Kasumi-1 (cell line): ENCODE measurements around the gene MCCC1.
A peak's percentile ranks its signal among the peaks of the same experiment; 100 is the strongest.
"Not testable (repeated sequence)": the region's sequence is repeated elsewhere in the genome, so short reads cannot be mapped to it uniquely, and the experiment has no call there.

Experiments
- DNase-seq, 2 experiments: peaks; one replicate each; lab custom pipeline; 2025; lab: John Stamatoyannopoulos, UW

MCCC1 gene

DNA sequence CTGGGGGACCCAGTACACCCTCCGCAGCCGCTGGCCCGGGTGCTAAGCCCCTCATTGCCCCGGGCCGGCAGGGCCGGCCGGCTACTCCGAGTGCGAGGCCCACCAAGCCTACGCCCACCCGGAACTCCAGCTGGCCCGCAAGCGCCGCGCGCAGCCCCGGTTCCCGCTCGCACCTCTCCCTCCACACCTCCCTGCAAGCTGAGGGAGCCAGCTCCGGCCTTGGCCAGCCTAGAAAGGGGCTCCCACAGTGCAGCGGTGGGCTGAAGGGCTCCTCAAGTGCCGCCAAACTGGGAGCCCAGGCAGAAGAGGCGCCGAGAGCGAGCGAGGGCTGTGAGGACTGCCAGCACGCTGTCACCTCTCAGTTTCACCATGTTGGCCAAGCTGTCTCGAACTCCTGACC is 4.7 kb upstream of the MCCC1 start:
- not testable (repeated sequence) for DNase-seq

DNA sequence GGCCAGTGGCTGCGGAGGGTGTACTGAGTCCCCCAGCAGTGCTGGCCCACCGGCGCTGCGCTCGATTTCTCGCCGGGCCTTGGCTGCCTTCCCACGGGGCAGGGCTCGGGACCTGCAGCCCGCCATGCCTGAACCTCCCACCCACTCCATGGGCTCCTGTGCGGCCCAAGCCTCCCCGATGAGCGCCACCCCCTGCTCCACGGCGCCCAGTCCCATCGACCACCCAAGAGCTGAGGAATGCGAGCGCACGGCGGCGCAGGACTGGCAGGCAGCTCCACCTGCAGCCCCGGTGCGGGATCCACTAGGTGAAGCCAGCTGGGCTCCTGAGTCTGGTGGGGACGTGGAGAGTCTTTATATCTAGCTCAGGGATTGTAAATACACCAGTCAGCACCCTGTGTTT is 1.7 kb upstream of the MCCC1 start:
- not testable (repeated sequence) for DNase-seq

DNA sequence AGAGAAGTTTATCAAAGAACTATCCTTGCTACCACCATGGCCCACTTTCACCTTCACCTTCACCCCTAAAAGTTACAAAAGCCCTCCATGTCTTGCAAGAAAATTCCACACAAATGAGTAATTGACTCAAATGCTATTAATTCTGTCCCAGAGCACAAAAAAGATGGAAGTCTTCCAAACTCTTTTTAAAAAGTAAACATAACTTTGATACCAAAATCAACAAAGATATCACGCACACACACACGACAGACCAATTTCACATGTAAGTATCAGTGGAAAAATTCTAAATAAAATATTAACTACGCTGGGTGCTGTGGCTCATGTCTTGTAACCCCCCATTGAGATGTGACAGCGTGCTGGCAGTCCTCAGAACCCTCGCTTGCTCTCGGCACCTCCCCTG is 1.1 kb upstream of the MCCC1 start:
- no peak for DNase-seq

DNA sequence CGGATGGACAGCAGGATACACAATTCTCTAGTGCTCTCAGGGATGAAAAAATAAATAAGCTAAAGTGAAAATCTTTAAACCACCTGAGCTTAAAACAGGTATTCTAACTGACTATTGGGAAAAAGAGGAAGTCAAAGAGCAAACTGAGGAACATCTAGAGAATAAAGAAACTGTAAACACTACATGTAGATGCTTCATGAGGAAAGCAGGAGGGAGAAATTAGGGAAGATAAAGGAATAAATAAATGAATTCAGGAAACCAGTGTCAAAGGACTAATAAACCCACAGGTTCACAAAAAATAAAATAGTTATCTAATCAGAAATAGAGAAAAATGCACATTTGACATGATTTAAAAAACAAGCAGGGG is 525 bp upstream of the MCCC1 start:
- DNase-seq: peak in 1 of 2 experiments; percentile 80

DNA sequence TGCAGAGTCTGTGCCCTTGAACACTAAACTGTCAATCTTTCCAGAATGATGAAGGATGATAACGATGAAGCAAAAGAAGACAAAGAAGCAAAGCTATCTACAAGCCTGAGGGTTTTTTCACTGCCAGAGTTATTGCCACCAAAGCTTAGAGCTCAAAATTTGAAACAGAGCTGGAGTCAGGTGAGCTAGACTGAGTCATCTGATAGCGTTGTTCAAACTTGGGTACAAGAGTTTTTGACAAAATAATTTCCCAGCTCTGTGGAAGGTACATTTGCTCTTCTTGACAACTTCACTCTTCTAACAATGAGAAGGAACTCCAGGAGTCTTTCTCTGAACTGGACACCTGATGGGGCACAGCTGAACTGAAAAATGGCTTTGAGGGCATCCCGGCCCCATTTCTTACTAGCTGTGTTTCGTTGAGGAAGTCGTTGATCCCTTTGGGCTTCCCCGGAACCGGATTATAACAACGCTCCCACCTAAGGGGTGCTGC is 715 bp downstream of the MCCC1 start:
- DNase-seq: peak in 1 of 2 experiments; percentile 72

DNA sequence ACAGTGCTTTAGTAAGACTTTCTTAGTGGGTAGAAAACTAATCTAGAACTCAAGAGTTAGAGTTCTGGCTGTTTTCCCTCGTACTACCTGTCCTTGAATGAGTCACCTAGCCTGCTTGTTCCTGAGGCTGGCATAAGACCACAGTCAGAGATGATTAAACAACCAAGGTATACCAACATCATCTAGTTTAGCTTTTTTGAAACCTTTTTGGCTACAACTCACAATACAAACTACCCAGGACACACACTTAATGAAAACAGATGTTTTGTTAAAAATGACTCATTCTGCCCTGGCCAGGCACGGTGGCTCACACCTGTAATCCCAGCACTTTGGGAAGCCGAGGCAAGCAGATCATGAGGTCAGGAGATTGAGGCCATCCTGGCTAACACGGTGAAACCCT is 4.6 kb downstream of the MCCC1 start:
- DNase-seq: no peak

DNA sequence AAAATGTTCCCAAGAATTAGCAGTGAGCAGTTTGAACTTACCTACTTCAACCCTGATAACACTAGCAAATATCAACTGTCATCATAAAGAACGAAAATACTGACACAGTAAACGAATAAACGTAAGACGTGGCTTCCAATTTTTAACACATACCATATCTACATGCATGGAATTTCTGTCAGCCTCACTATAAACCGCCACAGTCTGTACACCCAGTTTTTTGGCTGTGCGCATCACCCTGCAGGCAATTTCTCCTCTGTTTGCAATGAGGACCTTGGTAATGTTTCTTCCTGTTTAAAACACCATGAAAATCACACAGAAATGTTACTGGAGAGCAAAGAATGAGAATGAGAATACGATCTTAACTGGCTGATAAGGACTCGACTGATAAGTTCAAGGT is 7.0 kb downstream of the MCCC1 start:
- no peak for DNase-seq

DNA sequence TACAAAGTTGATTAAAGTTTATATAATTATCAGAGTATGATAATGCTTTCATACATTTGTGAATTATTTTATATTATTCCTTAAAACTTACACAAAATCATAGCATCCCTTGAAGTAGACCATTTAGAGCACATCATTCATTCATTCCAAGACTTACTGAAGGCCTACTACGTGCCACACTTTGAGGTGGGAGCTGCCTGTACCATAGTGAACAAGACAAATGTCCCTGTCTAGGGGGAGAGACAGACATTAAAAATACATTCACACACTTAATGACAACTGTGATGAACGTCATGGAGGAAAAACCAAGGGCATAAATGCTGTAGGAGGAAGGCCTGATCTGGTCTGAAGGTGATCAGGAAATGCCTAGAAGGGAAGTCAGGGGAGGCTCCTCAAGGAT is 12.1 kb downstream of the MCCC1 start:
- no peak for DNase-seq

DNA sequence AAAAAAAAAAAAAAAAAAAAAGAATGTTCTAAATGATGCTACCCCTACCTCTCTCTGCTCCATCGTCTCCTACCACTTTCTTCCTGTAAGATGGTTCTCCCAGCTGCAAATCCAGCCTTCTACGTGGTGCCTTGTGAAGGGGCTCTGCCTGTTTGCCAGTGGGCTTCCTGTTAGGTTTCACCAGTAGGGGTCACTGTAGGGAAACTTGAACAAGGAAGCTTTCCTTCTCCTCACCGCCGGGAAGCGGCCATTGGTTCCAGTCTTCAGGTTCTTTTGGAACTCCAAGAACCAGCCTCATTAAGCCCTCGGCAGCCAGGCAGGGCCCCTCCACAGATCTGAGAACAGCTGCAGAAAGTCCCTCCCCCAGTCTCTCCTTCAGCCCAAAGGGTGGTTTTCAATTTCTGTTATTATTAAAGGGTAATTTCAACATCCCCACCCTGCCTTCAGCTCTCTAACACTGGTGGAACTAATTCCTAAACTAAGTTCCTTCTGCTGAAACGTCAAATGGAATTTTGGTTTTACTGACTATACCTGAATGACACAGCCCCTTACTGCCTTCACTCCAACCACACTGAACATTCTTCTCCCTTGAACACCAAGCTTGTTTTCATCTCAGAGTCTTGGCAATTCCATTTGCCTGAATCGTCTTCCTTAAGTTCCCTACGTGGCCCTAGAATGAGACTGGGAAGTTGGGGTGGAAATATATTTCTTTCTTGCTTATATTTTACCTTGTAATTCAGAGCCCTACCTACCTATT is 13.5 kb downstream of the MCCC1 start:
- DNase-seq: peak in 1 of 2 experiments; percentile 26

DNA sequence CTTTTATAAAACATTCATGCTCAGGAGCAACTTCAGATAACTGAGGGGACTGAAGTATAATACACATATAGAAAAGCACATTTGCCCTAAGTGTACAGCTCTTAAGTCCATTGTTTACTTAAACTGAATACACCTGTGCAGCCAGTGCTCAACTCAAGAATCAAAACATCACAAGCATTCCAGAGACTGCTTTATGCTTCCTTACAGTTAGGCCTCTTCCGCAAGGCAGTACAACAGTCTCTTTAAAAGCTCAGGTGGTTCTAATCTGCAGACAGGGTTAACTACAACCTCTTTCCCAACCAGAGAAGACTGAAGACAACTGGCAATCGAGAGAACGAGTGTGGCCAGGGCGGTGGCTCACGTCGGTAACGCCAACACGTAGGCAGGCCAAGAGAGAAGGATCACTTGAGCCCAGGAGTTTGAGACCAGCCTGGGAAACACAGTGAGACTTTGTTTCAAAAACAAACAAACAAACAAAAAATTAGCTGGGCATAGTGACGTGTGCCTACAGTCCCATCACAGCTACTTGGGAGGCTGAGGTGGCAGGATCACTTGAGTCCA is 16.9 kb downstream of the MCCC1 start:
- no peak for DNase-seq

DNA sequence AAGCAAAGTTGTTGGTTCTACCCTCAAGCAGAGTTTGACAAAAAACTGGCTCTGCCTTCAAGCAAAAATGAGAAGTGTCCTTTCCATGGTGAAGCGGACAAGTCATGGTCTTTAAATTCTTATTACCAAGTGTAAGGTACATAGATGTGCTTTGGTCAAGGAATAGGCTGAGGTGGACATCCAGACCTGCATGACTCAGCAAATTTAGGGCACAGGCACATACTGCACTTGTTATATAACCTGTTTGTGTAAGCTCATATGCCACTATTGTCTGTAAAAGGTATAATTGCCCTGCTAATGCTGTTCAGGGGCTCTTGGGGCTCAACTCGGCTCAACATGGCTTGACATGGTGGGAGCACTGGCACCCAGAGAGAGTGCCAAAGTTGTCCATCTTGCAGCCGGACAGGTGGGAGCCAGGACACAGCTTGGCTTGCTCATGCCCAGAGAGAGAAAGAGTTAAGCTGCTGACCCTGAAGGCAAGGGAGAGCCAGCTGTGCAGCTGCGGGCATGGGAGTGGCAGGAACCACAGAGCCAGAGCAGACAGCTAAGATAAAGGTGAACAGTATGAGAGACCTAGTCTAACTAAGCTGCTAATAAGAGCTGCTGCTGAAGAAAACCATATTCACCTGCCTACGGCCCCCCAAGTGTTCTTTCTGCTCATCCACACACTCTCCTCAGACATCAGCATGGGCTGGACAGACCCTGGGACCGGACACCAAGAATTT is 17.7 kb downstream of the MCCC1 start:
- DNase-seq: no peak

DNA sequence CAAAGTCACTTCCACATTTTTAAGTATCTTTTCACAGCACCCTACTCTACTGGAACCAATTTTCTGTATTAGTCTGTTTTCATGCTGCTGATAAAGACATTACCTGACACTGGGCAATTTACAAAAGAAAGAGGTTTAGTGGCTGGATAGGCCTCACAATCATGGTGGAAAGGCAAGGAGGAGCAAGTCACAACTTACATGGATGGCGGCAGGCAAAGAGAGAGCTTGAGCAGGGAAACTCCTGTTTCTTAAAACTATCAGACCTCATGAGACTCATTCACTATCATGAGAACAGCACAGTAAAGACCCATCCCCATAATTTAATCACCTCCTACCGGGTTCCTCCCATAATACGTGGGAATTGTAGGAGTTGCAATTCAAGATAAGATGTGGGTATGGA is 18.7 kb downstream of the MCCC1 start:
- DNase-seq: no peak

DNA sequence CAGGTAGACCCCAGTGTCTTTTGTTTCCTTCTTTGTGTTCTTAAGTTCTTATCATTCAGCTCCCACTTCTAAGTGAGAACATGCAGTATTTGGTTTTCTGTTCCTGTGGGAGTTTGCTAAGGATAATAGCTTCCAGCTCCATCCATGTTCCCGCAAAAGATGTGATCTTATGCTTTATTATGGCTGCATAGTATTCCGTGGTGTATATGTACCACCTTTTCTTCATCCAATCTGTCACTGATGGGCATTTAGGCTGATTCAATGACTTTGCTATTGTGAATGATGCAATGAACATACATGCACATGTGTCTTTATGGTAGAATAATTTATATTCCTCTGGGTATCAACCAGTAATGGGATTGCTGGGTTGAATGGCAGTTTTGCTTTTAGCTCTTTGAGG is 24.4 kb downstream of the MCCC1 start:
- no peak for DNase-seq

DNA sequence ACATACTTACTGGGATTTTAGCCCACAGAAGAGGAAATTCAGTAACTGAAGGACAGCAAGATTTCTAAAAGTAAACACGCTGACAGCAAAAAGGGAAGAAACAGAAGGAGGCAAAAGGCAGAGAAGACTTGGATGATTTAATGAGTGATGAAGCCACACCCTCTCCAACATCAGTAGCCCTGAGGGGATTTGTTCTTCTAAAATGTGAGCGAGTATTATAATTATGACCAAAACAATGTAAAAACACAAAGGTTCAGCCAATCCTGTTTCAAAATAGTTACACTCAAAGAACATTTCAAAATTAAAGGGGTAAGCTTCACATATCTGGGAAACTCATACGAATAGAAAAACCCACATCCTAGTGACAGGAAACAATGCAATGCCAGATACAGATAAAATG is 25.0 kb downstream of the MCCC1 start:
- DNase-seq: peak; percentile 43 to 44

DNA sequence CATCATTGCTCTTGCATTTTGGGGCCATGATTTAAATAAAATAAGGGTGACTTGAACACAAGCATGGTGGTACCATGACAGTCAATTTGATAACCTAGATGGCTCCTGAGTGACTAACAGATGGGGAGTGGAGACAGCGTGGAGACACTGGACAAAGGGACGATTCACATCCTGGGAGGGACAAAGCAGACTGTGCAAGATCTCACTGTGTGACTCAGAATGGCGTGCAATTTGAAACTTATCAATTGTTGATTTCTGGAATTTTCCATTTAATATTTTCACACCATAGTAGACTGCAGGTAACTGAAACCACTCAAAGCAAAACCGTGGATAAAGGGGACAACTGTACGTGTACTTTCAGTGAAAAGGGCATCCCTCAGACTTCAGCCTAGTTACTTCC is 25.5 kb downstream of the MCCC1 start:
- no peak for DNase-seq

DNA sequence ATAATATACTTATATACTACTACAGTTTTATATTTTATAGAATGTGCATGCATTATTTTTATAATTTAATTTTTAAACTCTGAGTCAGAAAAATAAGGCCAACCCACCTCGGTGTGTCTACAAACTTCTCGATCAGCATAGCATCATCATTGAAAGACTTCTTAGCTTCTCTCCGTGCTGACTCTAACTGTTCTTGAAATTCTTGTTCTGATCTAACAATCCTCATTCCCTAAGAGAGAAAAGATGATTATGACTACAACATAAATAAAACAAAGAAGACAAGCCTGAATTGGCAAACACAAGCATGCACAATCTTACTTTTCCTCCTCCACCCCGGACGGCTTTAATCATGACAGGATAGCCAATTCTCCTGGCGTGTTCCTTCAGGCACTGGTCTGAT is 28.4 kb downstream of the MCCC1 start:
- no peak for DNase-seq

DNA sequence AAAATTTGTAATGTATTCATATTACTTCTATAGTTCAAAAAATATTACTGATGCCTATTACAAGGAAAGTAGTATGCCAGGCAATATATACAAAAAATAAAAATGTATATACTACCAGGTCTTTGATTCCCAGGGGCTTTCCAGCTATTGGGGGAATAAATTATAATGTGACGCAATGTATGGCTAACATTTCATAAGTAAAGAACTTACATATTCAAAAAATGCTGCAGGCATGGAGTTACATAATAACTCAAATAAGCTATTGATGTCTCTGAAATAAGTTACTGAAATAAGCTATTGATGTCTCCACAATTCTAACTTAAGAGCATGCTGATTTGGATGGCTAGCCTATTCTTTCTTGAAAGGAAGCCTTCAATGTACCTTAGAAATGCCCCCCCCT is 30.2 kb downstream of the MCCC1 start:
- no peak for DNase-seq

DNA sequence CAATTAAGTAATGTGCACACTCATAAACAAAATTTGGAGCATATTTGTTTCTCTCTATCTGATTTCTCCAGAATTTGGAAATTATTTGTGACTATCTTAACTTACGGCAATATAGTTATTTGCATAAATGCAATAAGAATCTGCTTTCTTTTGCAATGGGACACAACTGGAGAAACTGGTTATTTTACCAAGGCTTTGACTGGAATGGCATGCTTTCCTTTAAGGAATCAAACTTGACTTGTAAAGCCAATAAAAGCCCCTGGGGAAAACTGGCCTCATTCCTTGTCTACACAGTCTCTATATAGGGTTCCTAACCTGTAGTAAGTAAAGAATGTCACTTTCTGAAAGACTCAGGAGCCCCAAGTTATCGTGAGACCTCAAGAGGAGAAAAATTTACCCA is 32.4 kb downstream of the MCCC1 start:
- DNase-seq: not testable (repeated sequence)

DNA sequence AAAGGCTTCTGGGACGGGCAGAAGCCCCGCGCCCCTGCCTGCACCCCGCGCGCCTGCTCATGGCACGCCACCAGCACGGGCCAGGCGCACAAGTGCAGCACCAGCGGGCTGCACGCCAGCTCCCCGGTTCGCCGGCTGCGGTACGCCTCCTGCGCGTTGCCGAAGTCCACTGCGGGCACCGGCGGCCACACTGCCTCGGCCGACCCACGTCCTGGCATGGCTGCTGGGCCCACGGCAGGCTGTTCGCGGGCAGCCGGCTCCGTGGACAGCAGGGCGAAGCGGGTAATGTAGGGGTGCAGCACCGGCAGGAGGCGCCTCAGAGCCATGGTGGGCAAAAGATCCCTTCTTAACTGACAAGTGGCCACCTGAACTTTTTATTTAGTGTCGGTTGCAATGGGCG is 34.8 kb downstream of the MCCC1 start:
- DNase-seq: no peak

DNA sequence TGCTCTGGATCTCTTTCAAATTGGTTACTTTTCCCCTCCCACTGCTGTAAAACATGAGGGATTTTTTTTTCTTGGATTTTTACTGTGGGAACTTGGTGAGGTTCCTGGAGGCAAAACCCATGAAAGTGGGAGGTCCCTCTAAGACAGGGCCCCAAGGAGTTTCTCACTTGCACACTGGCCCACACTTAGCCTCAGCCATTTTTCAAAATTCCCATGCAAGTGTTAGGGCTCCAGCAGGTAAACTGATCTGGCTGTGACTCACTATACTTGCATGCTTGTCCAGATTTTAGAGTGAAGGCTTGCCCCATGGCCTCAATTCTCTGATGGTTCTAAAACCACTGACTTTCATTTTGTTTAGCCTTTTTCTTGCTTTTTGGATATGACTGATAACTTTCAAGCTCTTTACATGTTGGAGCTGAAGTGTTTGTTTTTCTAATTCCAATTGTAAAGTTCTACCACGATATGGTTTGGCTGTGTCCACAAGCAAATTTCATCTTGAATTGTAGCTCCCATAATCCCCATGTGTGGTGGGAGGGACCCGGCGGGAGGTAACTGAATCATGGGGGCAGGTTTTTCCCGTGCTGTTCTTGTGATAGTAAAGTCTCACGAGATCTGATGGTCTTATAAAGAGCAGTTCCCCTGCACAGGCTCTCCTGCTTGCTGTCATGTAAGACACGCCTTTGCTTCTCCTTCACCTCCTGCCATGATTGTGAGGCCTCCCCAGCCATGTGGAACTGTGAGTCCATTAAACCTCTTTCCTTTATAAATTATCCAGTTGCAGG is 37.7 kb downstream of the MCCC1 start:
- no peak for DNase-seq

DNA sequence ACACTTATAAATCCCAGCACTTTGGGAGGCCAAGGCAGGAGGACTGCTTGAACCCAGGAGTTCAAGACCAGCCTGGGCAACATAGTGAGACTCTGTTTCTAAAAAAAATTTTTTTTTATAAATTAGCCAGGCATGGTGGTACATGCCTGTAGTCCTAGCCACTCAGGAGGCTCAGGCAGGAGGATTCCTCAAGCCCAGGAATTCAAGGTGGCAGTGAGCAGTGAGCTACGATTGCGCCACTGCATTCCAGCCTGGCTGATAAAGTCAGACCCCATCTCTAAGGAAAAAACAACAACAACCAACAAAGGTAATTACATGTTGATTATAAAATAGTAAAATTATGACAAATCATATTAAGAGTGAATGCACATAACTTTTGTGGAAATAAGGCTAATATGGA is 40.9 kb downstream of the MCCC1 start:
- no peak for DNase-seq

DNA sequence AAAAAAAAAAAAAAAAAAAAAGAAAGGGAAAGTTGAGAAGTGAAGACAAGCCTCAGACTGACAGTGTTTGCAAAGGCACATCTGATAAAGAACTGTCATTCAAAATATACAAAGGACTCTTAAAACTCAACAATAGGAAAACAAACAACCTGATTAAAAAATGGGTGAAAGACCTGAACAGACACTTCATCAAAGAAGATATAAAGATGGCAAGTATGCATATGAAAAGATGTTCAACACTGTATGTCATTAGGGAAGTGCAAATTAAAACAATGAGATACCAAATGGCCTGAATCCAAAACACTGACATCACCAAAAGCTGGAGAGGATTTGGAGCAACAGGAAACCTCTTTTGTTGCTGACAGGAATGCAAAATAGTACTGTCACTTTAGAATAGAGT is 48.6 kb downstream of the MCCC1 start:
- DNase-seq: no peak

DNA sequence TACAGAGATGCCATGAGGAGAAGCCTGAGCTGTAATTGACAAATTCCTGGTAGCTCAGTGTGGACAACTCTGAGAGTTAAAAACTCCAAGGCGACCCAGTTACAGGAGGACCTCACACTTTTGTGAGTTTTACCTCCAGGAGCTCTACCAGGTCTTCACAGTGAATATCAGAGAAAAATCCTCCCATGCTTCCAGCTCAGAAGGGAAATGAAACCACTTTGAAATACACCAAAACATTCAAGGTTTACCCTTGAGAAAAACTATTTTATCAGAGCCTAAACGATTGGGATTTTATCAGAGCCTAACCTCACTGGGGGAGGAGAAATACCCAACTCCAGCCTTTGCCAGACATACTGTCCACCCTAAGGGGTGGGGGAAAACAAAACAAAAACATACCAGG is 52.4 kb downstream of the MCCC1 start:
- DNase-seq: no peak
